ENCODE results near the gene ZNF774. TPM values are rescaled to one million over a fixed set of nuclear protein-coding genes. Genes with fewer than 3 reads are reported as not detected.
A peak's percentile ranks its signal among the peaks of the same experiment; 100 is the strongest.

Gene ZNF774
- total and polyA plus RNA-seq, 2 of the 13 experiments (the other 11 are each of a cell fraction or from before 2014, with no cell fraction given) = 0.59 to 1.4 TPM

DNA sequence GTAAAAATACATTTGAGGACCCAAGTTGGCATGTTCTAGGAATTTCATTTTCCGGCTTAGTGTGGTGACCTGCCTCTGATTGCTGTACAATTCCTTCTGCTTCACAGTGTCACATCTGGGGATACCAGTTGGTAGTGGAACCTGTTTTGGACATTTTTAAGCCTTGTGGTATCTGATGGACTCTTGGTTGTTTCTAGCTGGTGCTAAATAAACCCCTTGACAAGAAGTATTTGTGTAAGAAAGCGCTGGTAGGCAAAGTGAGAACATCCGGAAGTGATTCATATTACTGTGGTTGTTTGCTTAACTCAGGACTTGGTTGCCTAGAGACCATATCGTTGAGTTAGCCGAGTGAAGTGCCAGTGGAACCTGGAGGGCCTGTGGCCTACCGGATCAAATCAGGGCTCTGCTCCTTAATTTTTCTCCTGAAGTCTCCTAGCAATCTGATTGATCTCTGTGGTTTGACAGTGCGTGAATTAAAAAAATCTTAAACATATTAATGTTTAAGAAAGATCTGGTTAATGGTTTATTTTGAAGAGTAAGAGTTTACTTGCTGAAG is 48.8 kb downstream of the ZNF774 start (continued):
- TF ChIP-seq, protein P1, sequence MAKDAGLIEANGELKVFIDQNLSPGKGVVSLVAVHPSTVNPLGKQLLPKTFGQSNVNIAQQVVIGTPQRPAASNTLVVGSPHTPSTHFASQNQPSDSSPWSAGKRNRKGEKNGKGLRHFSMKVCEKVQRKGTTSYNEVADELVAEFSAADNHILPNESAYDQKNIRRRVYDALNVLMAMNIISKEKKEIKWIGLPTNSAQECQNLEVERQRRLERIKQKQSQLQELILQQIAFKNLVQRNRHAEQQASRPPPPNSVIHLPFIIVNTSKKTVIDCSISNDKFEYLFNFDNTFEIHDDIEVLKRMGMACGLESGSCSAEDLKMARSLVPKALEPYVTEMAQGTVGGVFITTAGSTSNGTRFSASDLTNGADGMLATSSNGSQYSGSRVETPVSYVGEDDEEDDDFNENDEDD (CRISPR knock-in tag; IDR thresholded peaks at IDR 0.05; ENCODE audit: borderline replicate concordance) = no peak
- TF ChIP-seq, protein P2, sequence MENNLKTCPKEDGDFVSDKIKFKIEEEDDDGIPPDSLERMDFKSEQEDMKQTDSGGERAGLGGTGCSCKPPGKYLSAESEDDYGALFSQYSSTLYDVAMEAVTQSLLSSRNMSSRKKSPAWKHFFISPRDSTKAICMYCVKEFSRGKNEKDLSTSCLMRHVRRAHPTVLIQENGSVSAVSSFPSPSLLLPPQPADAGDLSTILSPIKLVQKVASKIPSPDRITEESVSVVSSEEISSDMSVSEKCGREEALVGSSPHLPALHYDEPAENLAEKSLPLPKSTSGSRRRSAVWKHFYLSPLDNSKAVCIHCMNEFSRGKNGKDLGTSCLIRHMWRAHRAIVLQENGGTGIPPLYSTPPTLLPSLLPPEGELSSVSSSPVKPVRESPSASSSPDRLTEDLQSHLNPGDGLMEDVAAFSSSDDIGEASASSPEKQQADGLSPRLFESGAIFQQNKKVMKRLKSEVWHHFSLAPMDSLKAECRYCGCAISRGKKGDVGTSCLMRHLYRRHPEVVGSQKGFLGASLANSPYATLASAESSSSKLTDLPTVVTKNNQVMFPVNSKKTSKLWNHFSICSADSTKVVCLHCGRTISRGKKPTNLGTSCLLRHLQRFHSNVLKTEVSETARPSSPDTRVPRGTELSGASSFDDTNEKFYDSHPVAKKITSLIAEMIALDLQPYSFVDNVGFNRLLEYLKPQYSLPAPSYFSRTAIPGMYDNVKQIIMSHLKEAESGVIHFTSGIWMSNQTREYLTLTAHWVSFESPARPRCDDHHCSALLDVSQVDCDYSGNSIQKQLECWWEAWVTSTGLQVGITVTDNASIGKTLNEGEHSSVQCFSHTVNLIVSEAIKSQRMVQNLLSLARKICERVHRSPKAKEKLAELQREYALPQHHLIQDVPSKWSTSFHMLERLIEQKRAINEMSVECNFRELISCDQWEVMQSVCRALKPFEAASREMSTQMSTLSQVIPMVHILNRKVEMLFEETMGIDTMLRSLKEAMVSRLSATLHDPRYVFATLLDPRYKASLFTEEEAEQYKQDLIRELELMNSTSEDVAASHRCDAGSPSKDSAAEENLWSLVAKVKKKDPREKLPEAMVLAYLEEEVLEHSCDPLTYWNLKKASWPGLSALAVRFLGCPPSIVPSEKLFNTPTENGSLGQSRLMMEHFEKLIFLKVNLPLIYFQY (CRISPR knock-in tag; IDR thresholded peaks at IDR 0.05; ENCODE audit: borderline replicate concordance) = no peak
- TF ChIP-seq STAG1 (CRISPR knock-in tag; IDR thresholded peaks at IDR 0.05) (no peak), ZNF644 (CRISPR knock-in tag; IDR thresholded peaks at IDR 0.05; ENCODE audit: low read depth) (0 out of 2 replicates have a peak, but pooled peaks have one; percentile 29), NFKB2 (CRISPR knock-in tag; IDR thresholded peaks at IDR 0.05; ENCODE audit: borderline replicate concordance) (no peak), AKAP8 (CRISPR knock-in tag; IDR thresholded peaks at IDR 0.05) (no peak), ZZZ3 (CRISPR knock-in tag; IDR thresholded peaks at IDR 0.05; ENCODE audit: borderline replicate concordance) (no peak), ZNF7 (CRISPR knock-in tag; IDR thresholded peaks at IDR 0.05) (0 out of 2 replicates have a peak, but pooled peaks have one; percentile 12), CBX5 (CRISPR knock-in tag; IDR thresholded peaks at IDR 0.05; ENCODE audit: borderline replicate concordance) (no peak), NKX3-1 (CRISPR knock-in tag; IDR thresholded peaks at IDR 0.05) (no peak), PHF5A (CRISPR knock-in tag; IDR thresholded peaks at IDR 0.05; ENCODE audit: low read depth, unreplicated experiment) (no peak), KLF11 (CRISPR knock-in tag; IDR thresholded peaks at IDR 0.05) (no peak), JUNB (CRISPR knock-in tag; IDR thresholded peaks at IDR 0.05; ENCODE audit: borderline replicate concordance) (no peak; the same call in 1 of the 2 replicates), IKZF1 (IDR thresholded peaks at IDR 0.05) (no peak), PTBP1 (IDR thresholded peaks at IDR 0.05; ENCODE audit: low read depth, low read length, poor library complexity, severe bottlenecking) (no peak), RXRB (CRISPR knock-in tag; IDR thresholded peaks at IDR 0.05; ENCODE audit: borderline replicate concordance) (peak; percentile 17; the same call in 1 of the 2 replicates), KLF15 (CRISPR knock-in tag; IDR thresholded peaks at IDR 0.05; ENCODE audit: borderline replicate concordance) (no peak), NFE2L1 (CRISPR knock-in tag; IDR thresholded peaks at IDR 0.05; ENCODE audit: borderline replicate concordance) (no peak), ZNF10 (CRISPR knock-in tag; IDR thresholded peaks at IDR 0.05; ENCODE audit: borderline replicate concordance, low read depth) (no peak), NR2C2 (CRISPR knock-in tag; IDR thresholded peaks at IDR 0.05; ENCODE audit: borderline replicate concordance) (peak; percentile 65; the same call in 1 of the 2 replicates), NCOR1 (IDR thresholded peaks at IDR 0.05; ENCODE audit: borderline replicate concordance, low read length) (no peak)
- TF ChIP-seq, protein P3, sequence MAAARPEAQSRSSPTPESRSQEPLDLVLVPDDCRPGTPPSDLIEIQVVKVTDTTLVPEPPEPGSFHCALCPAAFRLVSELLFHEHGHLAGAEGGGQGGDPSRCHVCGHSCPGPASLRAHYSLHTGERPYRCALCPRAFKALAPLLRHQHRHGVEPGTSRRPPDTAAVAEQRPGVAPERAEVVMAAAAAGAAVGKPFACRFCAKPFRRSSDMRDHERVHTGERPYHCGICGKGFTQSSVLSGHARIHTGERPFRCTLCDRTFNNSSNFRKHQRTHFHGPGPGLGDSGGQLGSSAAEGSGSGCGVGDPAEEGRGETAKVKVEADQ (CRISPR knock-in tag; IDR thresholded peaks at IDR 0.05; ENCODE audit: borderline replicate concordance) = no peak
- TF ChIP-seq, protein P4, sequence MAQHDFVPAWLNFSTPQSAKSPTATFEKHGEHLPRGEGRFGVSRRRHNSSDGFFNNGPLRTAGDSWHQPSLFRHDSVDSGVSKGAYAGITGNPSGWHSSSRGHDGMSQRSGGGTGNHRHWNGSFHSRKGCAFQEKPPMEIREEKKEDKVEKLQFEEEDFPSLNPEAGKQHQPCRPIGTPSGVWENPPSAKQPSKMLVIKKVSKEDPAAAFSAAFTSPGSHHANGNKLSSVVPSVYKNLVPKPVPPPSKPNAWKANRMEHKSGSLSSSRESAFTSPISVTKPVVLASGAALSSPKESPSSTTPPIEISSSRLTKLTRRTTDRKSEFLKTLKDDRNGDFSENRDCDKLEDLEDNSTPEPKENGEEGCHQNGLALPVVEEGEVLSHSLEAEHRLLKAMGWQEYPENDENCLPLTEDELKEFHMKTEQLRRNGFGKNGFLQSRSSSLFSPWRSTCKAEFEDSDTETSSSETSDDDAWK (CRISPR knock-in tag; IDR thresholded peaks at IDR 0.05) = no peak
